Measurements from ENCODE around the gene RNPS1.

RNPS1 gene

GRCh38 chr16:2237102-2237482, 30.8 kb downstream of the RNPS1 start:
- TF ChIP-seq CTCF (IDR thresholded peaks at IDR 0.05; ENCODE audit: insufficient read depth, low read length, poor library complexity, severe bottlenecking) (no peak), EZH2phosphoT487 (conservative IDR thresholded peaks at IDR 0.05; ENCODE audit: low read length) (no peak)
- H3K36me3 ChIP-seq (ENCODE audit: low read length): no peaks in the 10 kb centered on the region
- no peak overlapping the region for H3K27ac ChIP-seq (ENCODE audit: low read depth, low read length)

GRCh38 chr16:2236337-2237101, 31.4 kb downstream of the RNPS1 start, which contains the start of gene DNASE1L2:
Gene DNASE1L2, plus strand, starts transcription at chr16:2236444. Its CDS starts 373 bp downstream, at chr16:2236817.
- Histone ChIP-seq H3K4me2 (ENCODE audit: low read depth, low read length, poor library complexity, severe bottlenecking) (no peak within 1 kb of the TSS), H3K79me2 (ENCODE audit: insufficient read depth, low read length) (no peaks in the 10 kb centered on the region), H3K9me2 (replicated peaks; ENCODE audit: insufficient read depth, low read length) (no peaks in the 10 kb centered on the region), H4K20me1 (ENCODE audit: low read depth, low read length) (no peaks in the 10 kb centered on the region), H3K27me3 (ENCODE audit: low read length) (no peaks in the 10 kb centered on the region), H2AFZ (ENCODE audit: low read depth, low read length, severe bottlenecking) (no peak within 1 kb of the TSS), H3K9ac (ENCODE audit: low read length) (no peak within 1 kb of the TSS), H3K36me3 (ENCODE audit: low read length) (no peaks in the 10 kb centered on the region), H3K27ac (ENCODE audit: low read depth, low read length) (no peak within 1 kb of the TSS), H3K9me3 (ENCODE audit: insufficient read depth, low read length) (no peaks in the 10 kb centered on the region), H3F3A (ENCODE audit: insufficient read depth) (peaks cover 4% of the 10 kb centered on the region; the same call in 1 of the 2 replicates), H3K4me3 (ENCODE audit: insufficient read depth, low read length, poor library complexity, severe bottlenecking) (no peak within 1 kb of the TSS)
- no peak for TF ChIP-seq EZH2phosphoT487 (conservative IDR thresholded peaks at IDR 0.05; ENCODE audit: low read length)
- TF ChIP-seq CTCF (IDR thresholded peaks at IDR 0.05; ENCODE audit: insufficient read depth, low read length, poor library complexity, severe bottlenecking): no peak

More at GRCh38 chr16:2237102-2237482, 30.8 kb downstream of the RNPS1 start:
- Histone ChIP-seq H4K20me1 (ENCODE audit: low read depth, low read length) (no peaks in the 10 kb centered on the region), H3K27me3 (ENCODE audit: low read length) (no peaks in the 10 kb centered on the region), H3K9me3 (ENCODE audit: insufficient read depth, low read length) (no peaks in the 10 kb centered on the region), H3K4me2 (ENCODE audit: low read depth, low read length, poor library complexity, severe bottlenecking) (no peak overlapping the region), H3K4me3 (ENCODE audit: insufficient read depth, low read length, poor library complexity, severe bottlenecking) (no peak overlapping the region), H2AFZ (ENCODE audit: low read depth, low read length, severe bottlenecking) (no peak overlapping the region), H3F3A (ENCODE audit: insufficient read depth) (peaks cover 4% of the 10 kb centered on the region; the same call in 1 of the 2 replicates), H3K79me2 (ENCODE audit: insufficient read depth, low read length) (no peaks in the 10 kb centered on the region), H3K9me2 (replicated peaks; ENCODE audit: insufficient read depth, low read length) (no peaks in the 10 kb centered on the region), H3K9ac (ENCODE audit: low read length) (no peak overlapping the region)

- no peaks in the 10 kb centered on the region for H4K20me1 ChIP-seq (ENCODE audit: low read depth, low read length)
- H3K4me2 ChIP-seq (ENCODE audit: low read depth, low read length, poor library complexity, severe bottlenecking): no peak overlapping the region
- H3K36me3 ChIP-seq (ENCODE audit: low read length): no peaks in the 10 kb centered on the region
- no peaks in the 10 kb centered on the region for H3K27me3 ChIP-seq (ENCODE audit: low read length)
- H3K9me2 ChIP-seq (replicated peaks; ENCODE audit: insufficient read depth, low read length): no peaks in the 10 kb centered on the region
- peaks cover 4% of the 10 kb centered on the region; the same call in 1 of the 2 replicates for H3F3A ChIP-seq (ENCODE audit: insufficient read depth)
- TF ChIP-seq CTCF (IDR thresholded peaks at IDR 0.05; ENCODE audit: insufficient read depth, low read length, poor library complexity, severe bottlenecking) (no peak), EZH2phosphoT487 (conservative IDR thresholded peaks at IDR 0.05; ENCODE audit: low read length) (no peak)
- no peaks in the 10 kb centered on the region for H3K9me3 ChIP-seq (ENCODE audit: insufficient read depth, low read length)
- H3K79me2 ChIP-seq (ENCODE audit: insufficient read depth, low read length): no peaks in the 10 kb centered on the region
- H2AFZ ChIP-seq (ENCODE audit: low read depth, low read length, severe bottlenecking): no peak overlapping the region
- no peak overlapping the region for H3K27ac ChIP-seq (ENCODE audit: low read depth, low read length)
- no peak overlapping the region for H3K9ac ChIP-seq (ENCODE audit: low read length)
- H3K4me3 ChIP-seq (ENCODE audit: insufficient read depth, low read length, poor library complexity, severe bottlenecking): no peak overlapping the region
Observed at GRCh38 chr16:2235695-2236336, 32.1 kb downstream of the RNPS1 start.
